GM18951 (cell line): Measurements from ENCODE around the gene SLC35E3.

Source experiments
- POLR2A ChIP-seq: IDR thresholded peaks from 4 replicates; pipeline ENCODE4 v1.6.1; 2011; ENCODE audit warnings: mild to moderate bottlenecking; ENCODE audit not compliant: insufficient read length, insufficient read depth; ENCODE audit errors: extremely low read depth
- in situ Hi-C: fragments of 300-500 bp; cut with MboI; formaldehyde crosslinking; loops from one replicate; pipeline ENCODE4 v1.12.0; 2022; ENCODE audit warnings: low sequenced_read_pairs, mixed read lengths, inconsistent platforms; ENCODE audit not compliant: unreplicated experiment

SLC35E3 gene

DNA sequence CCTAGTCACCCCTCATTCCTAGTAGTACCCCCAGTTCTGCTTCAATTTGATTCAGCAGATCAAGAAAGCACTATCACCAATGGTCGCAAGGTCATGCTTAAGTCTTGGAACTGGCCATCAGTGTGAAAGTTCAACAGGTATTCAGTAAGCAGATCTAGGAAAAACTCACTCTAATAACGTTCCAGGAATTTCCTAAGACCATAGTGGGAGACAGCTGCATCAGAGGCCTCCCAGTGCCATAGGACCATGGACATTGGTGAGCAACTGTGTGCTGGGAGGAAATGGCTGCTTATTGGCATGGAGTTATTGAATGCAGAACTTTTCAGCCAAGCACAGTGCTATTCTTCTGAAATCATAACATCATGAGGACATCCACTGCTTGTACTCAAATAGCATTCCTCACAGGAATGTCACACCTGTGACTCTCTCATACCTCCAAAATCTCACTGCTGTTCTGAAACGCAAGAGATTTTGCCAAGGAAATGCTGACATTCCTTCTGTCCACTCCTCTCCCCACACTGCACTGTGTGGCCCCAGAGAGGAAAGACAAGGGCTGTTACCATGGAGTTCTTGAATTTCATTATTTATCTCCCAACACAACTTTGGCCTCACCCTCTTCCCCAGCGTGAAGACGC is 31.1 kb downstream of the SLC35E3 start:
- in situ Hi-C loops: no loop called here
- no peak for TF ChIP-seq POLR2A

DNA sequence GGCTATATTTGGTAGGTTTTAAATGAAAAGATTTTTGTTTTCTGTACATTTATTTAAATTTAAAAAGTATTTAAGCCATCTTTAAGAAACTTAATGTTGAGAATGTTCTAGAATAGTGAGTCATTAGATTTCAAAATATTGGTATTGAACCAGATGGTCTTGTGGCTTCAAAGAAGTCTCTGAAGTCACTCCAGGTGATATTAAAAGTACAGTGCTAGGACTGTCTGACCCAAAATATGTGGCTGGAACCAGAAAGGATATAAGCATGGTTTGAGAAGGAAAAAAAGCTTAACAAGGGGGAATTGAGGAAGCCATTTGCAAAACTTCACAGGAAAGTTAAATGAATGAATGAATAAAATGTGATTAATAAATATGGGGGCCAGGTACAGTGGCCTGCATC is 33.3 kb downstream of the SLC35E3 start:
- in situ Hi-C loops: no loop called here
- TF ChIP-seq POLR2A: no peak

DNA sequence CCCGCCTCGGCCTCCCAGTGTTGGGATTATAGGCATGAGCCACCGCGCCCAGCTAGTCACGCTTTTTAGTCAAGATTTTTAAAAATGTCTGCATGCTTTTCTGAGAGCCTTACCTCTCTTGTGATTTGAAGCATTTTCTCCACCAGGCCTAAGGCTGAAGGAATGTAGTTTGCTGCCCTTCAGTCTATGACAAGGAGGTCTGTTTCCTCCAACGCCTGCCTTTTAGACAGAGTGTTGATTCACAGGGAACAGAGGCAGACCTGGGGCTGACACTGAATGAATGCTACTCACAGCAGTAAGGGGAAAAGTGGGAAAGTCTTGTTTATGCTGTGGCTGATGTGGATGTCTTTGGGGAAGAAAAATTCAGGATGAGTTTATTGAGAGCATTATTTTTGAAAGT is 34.8 kb downstream of the SLC35E3 start:
- in situ Hi-C loops: no loop called here
- no peak for TF ChIP-seq POLR2A

DNA sequence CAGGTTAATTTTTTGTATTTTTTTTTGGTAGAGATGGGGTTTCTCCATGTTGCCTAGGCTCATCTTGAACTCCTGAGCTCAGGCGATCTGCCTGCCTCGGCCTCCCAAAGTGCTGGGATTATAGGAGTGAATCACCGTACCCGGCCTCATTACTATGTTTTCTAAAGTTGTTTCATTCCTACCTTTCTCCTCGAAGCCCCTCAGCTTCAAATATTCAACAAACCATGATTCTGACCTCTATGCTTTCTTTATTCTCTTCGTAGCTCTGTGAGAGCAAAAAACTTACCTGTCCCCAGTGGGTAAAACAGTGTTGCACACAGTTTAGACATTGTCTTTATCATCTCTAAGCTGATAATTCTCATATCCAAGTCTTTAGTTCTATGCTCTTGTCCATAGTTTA is 35.8 kb downstream of the SLC35E3 start:
- TF ChIP-seq POLR2A: no peak
- in situ Hi-C loops: no loop called here

DNA sequence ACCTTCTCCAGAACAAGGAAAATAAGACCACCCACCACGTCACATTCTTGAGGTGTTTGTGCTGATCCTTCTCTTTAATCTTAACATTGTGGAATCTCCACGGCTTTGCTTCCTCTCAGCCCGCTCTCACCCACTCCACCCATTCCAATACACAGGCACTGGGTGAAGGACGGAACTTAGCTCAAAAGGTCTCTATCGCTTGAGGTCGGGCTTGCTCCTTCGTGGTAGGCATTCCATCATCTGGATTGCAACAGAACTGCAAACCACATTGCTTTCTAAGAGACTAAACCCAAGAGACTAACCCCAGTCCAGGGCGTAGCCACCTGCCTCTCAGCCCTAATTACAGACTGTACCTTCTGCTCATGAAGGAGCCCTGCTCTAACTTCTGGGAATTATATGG is 38.0 kb downstream of the SLC35E3 start:
- in situ Hi-C loops: no loop called here

DNA sequence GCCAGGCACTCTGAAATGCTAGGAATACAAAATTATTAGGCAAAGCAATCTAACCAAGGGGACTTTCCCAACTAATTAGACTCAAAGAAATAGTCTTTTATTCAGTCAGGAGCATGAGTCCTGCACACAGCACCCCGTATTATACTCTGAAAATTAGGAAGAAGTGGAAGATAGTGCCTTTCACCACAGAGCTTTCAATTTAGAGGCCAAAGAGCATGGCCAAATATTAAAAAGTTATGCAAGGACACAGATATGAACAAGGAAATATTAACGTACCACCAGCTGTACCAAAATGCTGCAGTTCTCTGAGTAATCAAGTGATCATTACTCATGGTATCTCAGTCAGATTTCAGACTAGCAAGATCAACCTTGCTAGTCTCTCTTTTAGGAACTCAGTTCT is 39.4 kb downstream of the SLC35E3 start:
- no peak for TF ChIP-seq POLR2A
- in situ Hi-C loops: no loop called here

More for the DNA sequence above, 38.0 kb downstream of the SLC35E3 start:
- TF ChIP-seq POLR2A: no peak

DNA sequence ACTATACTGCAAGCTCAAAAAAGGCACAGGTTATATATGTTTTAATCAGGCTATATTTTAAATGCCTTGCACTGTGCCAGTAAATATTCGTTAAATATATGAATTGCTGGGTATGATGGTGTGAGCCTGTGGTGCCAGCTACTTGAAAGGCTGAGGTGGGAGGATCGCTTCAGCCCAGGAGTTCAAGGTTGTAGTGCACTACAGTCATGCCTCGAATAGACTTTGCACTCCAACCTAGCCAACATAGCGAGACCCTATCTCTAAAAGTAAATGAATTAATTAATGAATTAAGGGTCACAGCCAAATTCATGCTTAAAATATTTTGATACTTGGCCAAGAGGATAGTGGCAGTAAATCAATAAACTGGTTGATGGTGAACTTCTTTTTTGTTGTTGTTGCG is 39.8 kb downstream of the SLC35E3 start:
- in situ Hi-C loops: no loop called here
- TF ChIP-seq POLR2A: no peak

DNA sequence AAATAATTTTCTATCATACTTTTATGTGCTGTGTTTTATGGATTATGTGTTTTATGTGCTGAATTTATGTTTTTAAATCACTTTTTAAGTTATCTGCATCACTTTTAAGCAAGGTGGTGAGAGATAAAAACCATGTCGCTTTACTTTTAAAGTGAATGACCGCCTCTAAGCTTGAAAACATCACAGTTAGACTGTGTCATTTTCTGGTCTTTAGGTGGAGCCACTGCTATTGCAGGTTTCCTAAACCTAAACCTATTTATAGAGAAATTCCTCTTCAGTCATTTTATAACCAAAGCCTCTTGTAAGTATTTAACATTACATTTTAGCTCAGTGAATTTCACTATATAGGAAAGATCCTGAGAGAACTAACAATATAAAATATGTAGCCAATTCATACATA is 41.0 kb downstream of the SLC35E3 start:
- no peak for TF ChIP-seq POLR2A
- in situ Hi-C loops: no loop called here

DNA sequence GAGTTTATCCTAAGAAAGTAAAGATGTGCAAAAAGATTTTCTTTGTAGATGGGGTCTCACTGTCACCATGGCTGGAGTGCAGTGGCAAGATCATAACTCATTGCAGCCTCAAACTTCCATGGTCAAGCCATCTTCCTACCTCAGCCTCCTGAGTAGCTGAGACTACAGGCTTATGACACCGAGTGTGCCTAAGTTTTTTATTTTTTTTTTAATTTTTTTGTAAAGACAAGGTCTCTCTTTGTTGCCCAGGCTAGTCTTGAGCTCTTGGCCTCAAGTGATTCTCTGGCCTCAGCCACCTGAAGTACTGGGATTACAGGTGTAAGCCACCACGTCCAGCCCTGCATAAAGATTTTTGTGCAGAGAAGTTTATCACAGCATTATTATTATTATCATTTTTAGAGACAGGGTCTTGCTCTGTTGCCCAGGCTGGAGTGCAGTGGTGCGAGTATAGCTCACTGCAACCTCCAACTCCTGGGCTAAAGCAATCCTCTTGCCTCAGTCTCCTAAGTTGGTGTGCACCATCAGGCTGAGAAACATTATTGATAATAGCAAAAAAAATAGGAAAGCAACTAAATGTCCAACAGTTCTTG is 42.7 kb downstream of the SLC35E3 start:
- in situ Hi-C loops: no loop called here
- TF ChIP-seq POLR2A: no peak

DNA sequence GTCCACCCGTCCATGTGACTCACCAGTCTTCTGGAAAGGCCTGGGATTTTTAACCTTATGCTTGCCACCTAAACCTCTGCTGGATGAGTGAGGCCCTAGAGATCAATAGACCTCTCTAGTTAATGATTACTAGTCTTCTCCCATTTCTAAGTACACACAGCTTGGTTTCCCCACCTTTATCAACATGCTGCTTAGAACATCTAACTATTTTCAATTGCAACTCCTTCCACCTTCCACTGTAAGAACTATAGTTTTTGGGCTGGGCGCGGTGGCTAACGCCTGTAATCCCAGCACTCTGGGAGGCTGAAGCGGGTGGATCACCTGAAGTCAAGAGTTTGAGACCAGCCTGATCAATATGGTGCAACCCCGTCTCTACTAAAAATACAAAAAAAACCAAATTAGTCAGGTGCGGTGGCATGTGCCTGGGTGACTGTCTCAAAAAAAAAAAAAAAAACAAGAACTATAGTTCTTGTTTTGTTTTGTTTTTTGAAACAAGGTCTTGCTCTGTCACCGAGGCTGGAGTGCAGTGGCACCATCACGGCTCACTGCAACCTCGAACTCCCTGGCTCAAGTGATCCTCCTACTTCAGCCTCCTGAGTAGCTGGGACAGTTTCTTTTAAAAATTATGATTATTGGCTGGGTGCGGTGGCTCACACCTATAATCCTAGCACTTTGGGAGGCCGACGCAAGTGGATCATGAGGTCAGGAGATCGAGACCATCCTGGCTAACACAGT is 43.3 kb downstream of the SLC35E3 start:
- in situ Hi-C loops: no loop called here
- no peak for TF ChIP-seq POLR2A

DNA sequence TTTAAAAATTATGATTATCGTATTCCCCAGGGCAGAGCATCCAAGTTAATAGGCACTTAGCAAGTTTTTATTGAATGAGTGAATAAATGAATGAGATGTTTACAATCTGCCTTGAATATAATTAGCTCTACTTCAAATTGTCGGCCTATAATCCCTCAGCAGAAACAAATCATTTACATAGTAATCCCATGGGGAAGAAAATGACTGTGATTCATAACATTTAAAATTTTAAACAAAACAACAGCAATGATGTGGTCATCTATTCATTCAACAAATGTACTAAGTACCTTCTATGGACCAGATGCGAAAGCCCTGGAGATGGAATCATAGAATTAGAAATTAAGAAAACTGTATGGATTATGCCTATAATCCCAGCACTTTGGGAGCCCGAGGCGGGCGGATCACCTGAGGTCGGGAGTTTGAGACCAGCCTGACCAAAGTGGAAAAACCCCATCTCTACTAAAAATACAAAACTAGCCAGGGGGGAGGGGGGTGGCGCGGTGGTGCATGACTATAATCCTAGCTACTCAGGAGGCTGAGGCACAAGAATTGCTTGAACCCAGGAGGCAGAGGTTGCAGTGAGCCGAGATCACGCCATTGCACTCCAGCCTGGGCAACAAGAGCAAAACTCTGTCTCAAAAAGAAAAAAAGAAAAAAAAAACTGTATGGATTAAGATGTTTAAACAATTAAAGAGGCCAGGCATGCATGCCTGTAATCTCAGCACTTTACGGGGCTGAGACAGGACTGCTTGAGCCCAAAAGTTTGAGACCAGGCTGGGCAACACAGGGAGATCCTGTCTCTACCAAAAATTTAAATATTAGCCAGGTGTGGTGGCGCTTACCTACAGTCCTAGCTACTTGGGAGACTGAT is 44.3 kb downstream of the SLC35E3 start:
- no peak for TF ChIP-seq POLR2A
- in situ Hi-C loops: no loop called here

DNA sequence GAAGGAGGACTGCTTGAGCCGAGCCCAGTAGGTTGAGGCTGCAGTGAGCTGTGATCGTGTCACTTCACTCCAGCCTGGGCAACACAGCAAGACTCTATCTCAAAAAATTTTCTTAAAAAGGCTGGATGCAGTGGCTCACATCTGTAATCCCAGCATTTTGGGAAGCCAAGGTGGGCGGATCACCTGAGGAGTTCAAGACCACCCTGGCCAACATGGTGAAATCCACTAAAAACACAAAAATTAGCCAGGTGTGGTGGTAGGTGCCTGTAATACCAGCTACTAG is 44.9 kb downstream of the SLC35E3 start:
- in situ Hi-C loops: no loop called here
- TF ChIP-seq POLR2A: no peak

DNA sequence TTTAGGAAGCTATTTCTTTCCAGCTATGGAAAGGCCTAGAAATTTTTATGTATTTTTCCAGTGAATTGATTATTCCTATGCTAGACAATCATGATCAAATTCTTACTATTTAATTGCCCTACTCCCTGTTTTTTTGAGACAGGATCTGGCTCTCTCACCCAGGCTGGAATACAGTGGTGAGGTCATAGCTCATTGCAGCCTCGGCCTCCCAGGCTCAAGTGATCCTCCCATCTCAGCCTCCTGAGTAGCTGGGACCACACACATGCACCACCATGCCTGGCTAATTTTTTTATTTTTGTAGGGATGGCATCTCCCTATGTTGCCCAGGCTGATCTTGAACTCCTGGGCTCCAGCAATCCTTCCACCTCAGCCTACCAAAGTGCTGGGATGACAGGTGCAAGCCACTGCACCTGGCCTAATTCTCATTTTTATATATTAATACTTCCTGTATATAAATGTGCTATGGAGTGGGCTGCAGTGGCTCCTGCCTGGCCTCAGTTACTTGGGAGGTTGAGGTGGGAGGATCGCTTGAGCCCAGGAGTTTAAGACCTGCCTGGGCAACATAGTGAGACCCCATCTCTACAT is 46.0 kb downstream of the SLC35E3 start:
- in situ Hi-C loops: no loop called here
- TF ChIP-seq POLR2A: no peak
